GM19397 (cell line): Measurements from ENCODE around the gene RNF7.
"Not testable (repeated sequence)": the region's sequence is repeated elsewhere in the genome, so short reads cannot be mapped to it uniquely, and the experiment has no call there.

Experiments used
- ATAC-seq: cut with Tn5 transposase; IDR thresholded peaks from one replicate; pipeline ENCODE4 v1.9.1; 2021; ENCODE audit warnings: mild to moderate bottlenecking, moderate library complexity; ENCODE audit not compliant: unreplicated experiment

Gene RNF7

GRCh38 chr3:141735176-141735575, 2.9 kb upstream of the RNF7 start:
- ATAC-seq, result no peak

- ATAC-seq, result no peak
These were observed 2.2 kb upstream of the RNF7 start for GRCh38 chr3:141735770-141736465.

GRCh38 chr3:141737093-141737492, 1.0 kb upstream of the RNF7 start:
- no peak for ATAC-seq

- ATAC-seq, result no peak
These were observed 448 bp upstream of the RNF7 start for GRCh38 chr3:141737678-141738021.

- ATAC-seq, result no peak
These were observed 829 bp downstream of the RNF7 start for GRCh38 chr3:141738891-141739363.

- ATAC-seq, result no peak
These were observed 1.6 kb downstream of the RNF7 start for GRCh38 chr3:141739731-141740130.

GRCh38 chr3:141740349-141740748, 2.3 kb downstream of the RNF7 start:
- no peak for ATAC-seq

- no peak for ATAC-seq
These were observed 5.2 kb downstream of the RNF7 start for GRCh38 chr3:141743305-141743704.

- ATAC-seq, result no peak
These were observed 8.9 kb downstream of the RNF7 start for GRCh38 chr3:141746962-141747361.

- no peak for ATAC-seq
These were observed 15.3 kb downstream of the RNF7 start for GRCh38 chr3:141753399-141753798.

GRCh38 chr3:141754032-141754431, 15.9 kb downstream of the RNF7 start:
- no peak for ATAC-seq

- ATAC-seq, result not testable (repeated sequence)
These were observed 24.5 kb downstream of the RNF7 start for GRCh38 chr3:141762552-141762951.

- ATAC-seq, result no peak
These were observed 25.1 kb downstream of the RNF7 start, which contains the start of gene GRK7 for GRCh38 chr3:141763088-141763750. GRK7 (plus strand) TSS chr3:141763408; CDS start chr3:141778285, 14,877 bp downstream.

GRCh38 chr3:141764045-141764444, 25.9 kb downstream of the RNF7 start:
- ATAC-seq, result no peak

GRCh38 chr3:141764465-141764864, 26.4 kb downstream of the RNF7 start:
- no peak for ATAC-seq

GRCh38 chr3:141764986-141765385, 26.9 kb downstream of the RNF7 start:
- ATAC-seq, result no peak

- ATAC-seq, result no peak
These were observed 29.0 kb downstream of the RNF7 start for GRCh38 chr3:141767066-141767465.

GRCh38 chr3:141769221-141769894, 31.3 kb downstream of the RNF7 start:
- ATAC-seq, result no peak

GRCh38 chr3:141773676-141774075, 35.6 kb downstream of the RNF7 start:
- ATAC-seq, result no peak

- ATAC-seq, result no peak
These were observed 38.3 kb downstream of the RNF7 start for GRCh38 chr3:141776376-141776775.

GRCh38 chr3:141776885-141777284, 38.8 kb downstream of the RNF7 start:
- no peak for ATAC-seq
